Smooth muscle cell (in vitro differentiated cells): ENCODE data around the gene LRRC52. TPM values are rescaled to one million over a fixed set of nuclear protein-coding genes. Genes with fewer than 3 reads are reported as not detected.

Source experiments
- DNase-seq: peaks from one replicate; lab custom pipeline; 2025; ENCODE audit not compliant: unreplicated experiment; lab: John Stamatoyannopoulos, UW
- H2AFZ ChIP-seq: fragments of 200-600 bp; sonication (generic); 2 replicates; pipeline ENCODE4 v1.6.0; 2016; ENCODE audit warnings: antibody characterized with exemption, low read depth, mild to moderate bottlenecking
- H3F3A ChIP-seq: fragments of 200-600 bp; sonication (generic); 2 replicates; pipeline ENCODE4 v1.6.0; 2017; ENCODE audit warnings: antibody characterized with exemption, low read depth
- H3K27ac ChIP-seq: fragments of 200-600 bp; sonication (generic); 2 replicates; pipeline ENCODE4 v1.5.1; 2016; ENCODE audit warnings: low read depth, mild to moderate bottlenecking
- H3K27me3 ChIP-seq: fragments of 200-600 bp; sonication (generic); 2 replicates; pipeline ENCODE4 v1.6.1; 2016; ENCODE audit warnings: low read depth, mild to moderate bottlenecking
- H3K36me3 ChIP-seq: fragments of 200-600 bp; sonication (generic); 2 replicates; pipeline ENCODE4 v1.5.1; 2016; ENCODE audit warnings: low read depth
- H3K4me1 ChIP-seq: fragments of 200-600 bp; sonication (generic); 2 replicates; pipeline ENCODE4 v1.5.1; 2016; ENCODE audit warnings: low read depth
- H3K4me2 ChIP-seq: fragments of 200-600 bp; sonication (generic); 2 replicates; pipeline ENCODE4 v1.6.0; 2016; ENCODE audit warnings: mild to moderate bottlenecking
- H3K4me3 ChIP-seq: fragments of 200-600 bp; sonication (generic); 2 replicates; pipeline ENCODE4 v1.5.1; 2016; ENCODE audit warnings: mild to moderate bottlenecking
- H3K79me2 ChIP-seq: fragments of 200-600 bp; sonication (generic); 2 replicates; pipeline ENCODE4 v1.6.0; 2016; ENCODE audit warnings: low read depth, mild to moderate bottlenecking
- H3K9ac ChIP-seq: fragments of 200-600 bp; sonication (generic); 2 replicates; pipeline ENCODE4 v1.6.0; 2016; ENCODE audit warnings: low read depth
- H3K9me3 ChIP-seq: fragments of 200-600 bp; sonication (generic); replicated peaks from 2 replicates; pipeline ENCODE4 v1.5.1; 2016; ENCODE audit warnings: low read depth
- H4K20me1 ChIP-seq: fragments of 200-600 bp; sonication (generic); 2 replicates; pipeline ENCODE4 v1.6.0; 2016; ENCODE audit warnings: low read depth
- CTCF ChIP-seq: fragments of 200-600 bp; sonication (generic); IDR thresholded peaks from 2 replicates; pipeline ENCODE4 v1.5.1; 2017; ENCODE audit warnings: borderline replicate concordance, mild to moderate bottlenecking, antibody characterized with exemption; ENCODE audit not compliant: insufficient read depth, poor library complexity, severe bottlenecking
- WGBS: methylation state at CpG from one replicate; pipeline ENCODE4 v1.1.7; 2016; ENCODE audit warnings: low lambda C conversion rate; 5-methylcytosine and 5-hydroxymethylcytosine counted together
- polyA plus RNA-seq: library from polyadenylated mRNA; unstranded; fragments of >200 nt; fragmentation: Nextera tagmentation; extraction: Ambion mirVana; gene quantifications from 2 replicates; pipeline ENCODE4 v1.2.1, GENCODE V29; 2016
- total RNA-seq: library from RNA; depleted of rRNA; stranded (reverse); fragments of >200 nt; gene quantifications from 2 replicates; pipeline ENCODE4 v1.2.3, GENCODE V29; 2014

Gene LRRC52
- total and polyA plus RNA-seq, 2 experiments from 2014 or later, result not detected

- Histone ChIP-seq H3K27ac (no peak overlapping the region), H3K36me3 (no peaks in the 10 kb centered on the region), H3K27me3 (peaks cover 27% of the 10 kb centered on the region), H3K9ac (no peak overlapping the region), H3K4me2 (no peak overlapping the region), H3K9me3 (no peaks in the 10 kb centered on the region), H3K4me3 (no peak overlapping the region), H3K4me1 (no peaks in the 10 kb centered on the region), H4K20me1 (no peaks in the 10 kb centered on the region), H3F3A (no peaks in the 10 kb centered on the region), H3K79me2 (no peaks in the 10 kb centered on the region), H2AFZ (no peak overlapping the region)
- no peak for TF ChIP-seq CTCF
- no peak for DNase-seq
- 81% methylated on average over 7 of the region's 7 CpGs for WGBS
These were observed 16.4 kb upstream of the LRRC52 start for GRCh38 chr1:165527251-165528007.

- no peaks in the 10 kb centered on the region for H3K36me3 ChIP-seq
- H3K4me1 ChIP-seq, result no peaks in the 10 kb centered on the region
- H2AFZ ChIP-seq, result no peak overlapping the region
- H4K20me1 ChIP-seq, result no peaks in the 10 kb centered on the region
- WGBS, result 74% methylated on average over 2 of the region's 2 CpGs
- no peak for TF ChIP-seq CTCF
- DNase-seq, result no peak
- H3K4me2 ChIP-seq, result no peak overlapping the region
- no peaks in the 10 kb centered on the region for H3K79me2 ChIP-seq
- no peak overlapping the region for H3K27ac ChIP-seq
- no peak overlapping the region for H3K4me3 ChIP-seq
- H3K9me3 ChIP-seq, result no peaks in the 10 kb centered on the region
- no peak overlapping the region for H3K9ac ChIP-seq
- H3F3A ChIP-seq, result no peaks in the 10 kb centered on the region
- H3K27me3 ChIP-seq, result peaks cover 29% of the 10 kb centered on the region
These were observed 12.8 kb upstream of the LRRC52 start for GRCh38 chr1:165531021-165531420.

- WGBS, result 90% methylated on average over 7 of the region's 7 CpGs
- Histone ChIP-seq H3K27ac (no peak overlapping the region), H3K4me1 (no peaks in the 10 kb centered on the region), H3K79me2 (no peaks in the 10 kb centered on the region), H3K36me3 (no peaks in the 10 kb centered on the region), H3K27me3 (peaks cover 30% of the 10 kb centered on the region), H3K9me3 (no peaks in the 10 kb centered on the region), H4K20me1 (no peaks in the 10 kb centered on the region), H3F3A (no peaks in the 10 kb centered on the region), H2AFZ (no peak overlapping the region), H3K4me2 (no peak overlapping the region), H3K4me3 (no peak overlapping the region), H3K9ac (no peak overlapping the region)
- no peak for DNase-seq
- no peak for TF ChIP-seq CTCF
These were observed 11.7 kb upstream of the LRRC52 start for GRCh38 chr1:165532053-165532452.

- TF ChIP-seq CTCF, result no peak
- Histone ChIP-seq H4K20me1 (no peaks in the 10 kb centered on the region), H3F3A (no peaks in the 10 kb centered on the region), H3K4me2 (no peak overlapping the region), H3K27ac (no peak overlapping the region), H3K79me2 (no peaks in the 10 kb centered on the region), H3K27me3 (peaks cover 34% of the 10 kb centered on the region), H2AFZ (no peak overlapping the region), H3K4me3 (no peak overlapping the region), H3K9ac (no peak overlapping the region), H3K9me3 (no peaks in the 10 kb centered on the region), H3K36me3 (no peaks in the 10 kb centered on the region), H3K4me1 (no peaks in the 10 kb centered on the region)
- 88% methylated on average over 4 of the region's 4 CpGs for WGBS
- DNase-seq, result no peak
These were observed 10.5 kb upstream of the LRRC52 start for GRCh38 chr1:165533254-165533653.
